Thyroid gland (tissue), 4 donors: Measurements from ENCODE around the gene C2CD3. TPM values are rescaled to one million over a fixed set of nuclear protein-coding genes. Genes with fewer than 3 reads are reported as not detected.

Source experiments
- DNase-seq, 2 donors: peaks; one replicate each; pipeline ENCODE4 v3.0.0-alpha.2; 2019
- H3K27ac ChIP-seq, 3 donors: fragments of 200-600 bp; sonication (generic); 1 replicate in 2 of 3; 2 replicates in 1 of 3; pipeline ENCODE4 v1.5.1; 2016 to 2019; ENCODE audit warnings: mild to moderate bottlenecking in 1 of 3, moderate library complexity in 1 of 3
- H3K27me3 ChIP-seq: fragments of 200-600 bp; sonication (generic); one replicate; pipeline ENCODE4 v1.5.1; 2019
- H3K36me3 ChIP-seq, 2 donors: fragments of 200-600 bp; sonication (generic); one replicate each; pipeline ENCODE4 v1.5.1; 2016 to 2019
- H3K4me1 ChIP-seq, 2 donors: fragments of 200-600 bp; sonication (generic); one replicate each; pipeline ENCODE4 v1.5.1; 2017 to 2019
- H3K4me3 ChIP-seq, 3 donors: fragments of 200-600 bp; sonication (generic); replicated peaks in 1 of 3; 1 replicate in 2 of 3; 2 replicates in 1 of 3; pipeline ENCODE4 v1.5.1; 2016; ENCODE audit warnings: mild to moderate bottlenecking in 1 of 3
- H3K9me3 ChIP-seq: fragments of 200-600 bp; sonication (generic); one replicate; pipeline ENCODE4 v1.5.1; 2017
- CTCF ChIP-seq, 6 experiments: fragments of 200-600 bp in 3 of 6; fragments of 450-650 bp in 3 of 6; sonication (generic) in 3 of 6; IDR thresholded peaks; one replicate each; pipeline ENCODE4 v1.5.1; 2016 to 2019; ENCODE audit warnings: antibody characterized with exemption in 6 of 6, mild to moderate bottlenecking in 2 of 6, inconsistent platforms in 1 of 6, moderate library complexity in 1 of 6
- POLR2A ChIP-seq, 2 donors: fragments of 450-650 bp; IDR thresholded peaks; one replicate each; pipeline ENCODE4 v1.6.1; 2017; ENCODE audit warnings: antibody characterized with exemption in 2 of 2, mild to moderate bottlenecking in 2 of 2, moderate library complexity in 1 of 2
- WGBS, 2 donors: methylation state at CpG; one replicate each; pipeline ENCODE4 v1.1.5; 2017; 5-methylcytosine and 5-hydroxymethylcytosine counted together
- intact Hi-C: fragments of 100-400 bp; cut with DNase I; formaldehyde crosslinking; loops from one replicate; pipeline ENCODE4 v1.15.1; 2023
- total RNA-seq, 4 donors: library from RNA; depleted of rRNA; stranded (reverse); fragments of >200 nt; gene quantifications; one replicate each; pipeline ENCODE4 v1.2.3, GENCODE V29; 2016

C2CD3 gene
- total RNA-seq, 4 donors from 2014 or later, result 37.8 to 85.8 (median 40.7) TPM

GRCh38 chr11:74004759-74005615 is 165.8 kb downstream of the C2CD3 start:
- Histone ChIP-seq H3K36me3 (peaks cover 7 to 8% of the 10 kb centered on the region in 2 donors), H3K27me3 (no peaks in the 10 kb centered on the region), H3K4me3 (no peak overlapping the region), H3K9me3 (no peaks in the 10 kb centered on the region), H3K27ac (no peak overlapping the region), H3K4me1 (peaks cover 0 to 26% of the 10 kb centered on the region in 2 donors)
- 70 to 72% methylated on average over 11 of the region's 11 CpGs for WGBS, 2 donors
- TF ChIP-seq CTCF (IDR thresholded peaks at IDR 0.05), result no peak
- no peak for TF ChIP-seq POLR2A (IDR thresholded peaks at IDR 0.05)
- DNase-seq, result peak; percentile 23 to 27
- intact Hi-C loops, result no loop called here

GRCh38 chr11:74004046-74004695 is 166.6 kb downstream of the C2CD3 start:
- Histone ChIP-seq H3K27ac (no peak overlapping the region), H3K9me3 (no peaks in the 10 kb centered on the region), H3K4me3 (no peak overlapping the region), H3K36me3 (peaks cover 7 to 8% of the 10 kb centered on the region in 2 donors), H3K27me3 (no peaks in the 10 kb centered on the region), H3K4me1 (peaks cover 0 to 19% of the 10 kb centered on the region in 2 donors)
- TF ChIP-seq CTCF (IDR thresholded peaks at IDR 0.05) (no peak), POLR2A (IDR thresholded peaks at IDR 0.05) (no peak)
- WGBS, 2 donors, result 88 to 89% methylated on average over 6 of the region's 6 CpGs
- intact Hi-C loops, result no loop called here
- DNase-seq, result no peak

GRCh38 chr11:74002832-74003231 is 168.0 kb downstream of the C2CD3 start:
- Histone ChIP-seq H3K27me3 (no peaks in the 10 kb centered on the region), H3K4me3 (no peak overlapping the region), H3K27ac (no peak overlapping the region), H3K36me3 (peaks cover 7 to 8% of the 10 kb centered on the region in 2 donors), H3K9me3 (no peaks in the 10 kb centered on the region), H3K4me1 (peaks cover 0 to 6% of the 10 kb centered on the region in 2 donors)
- TF ChIP-seq POLR2A (IDR thresholded peaks at IDR 0.05), result no peak
- TF ChIP-seq CTCF (IDR thresholded peaks at IDR 0.05), result no peak
- WGBS, 2 donors, result 97 to 98% methylated on average over 4 of the region's 4 CpGs
- DNase-seq, result no peak
- intact Hi-C loops, result no loop called here

- Histone ChIP-seq H3K4me1 (peaks cover 0 to 4% of the 10 kb centered on the region in 2 donors), H3K9me3 (no peaks in the 10 kb centered on the region), H3K27me3 (no peaks in the 10 kb centered on the region), H3K27ac (no peak overlapping the region), H3K4me3 (no peak overlapping the region), H3K36me3 (peaks cover 7 to 8% of the 10 kb centered on the region in 2 donors)
- no peak for TF ChIP-seq CTCF (IDR thresholded peaks at IDR 0.05)
- no peak for TF ChIP-seq POLR2A (IDR thresholded peaks at IDR 0.05)
- WGBS, 2 donors, result 85 to 91% methylated on average over 6 to 7 of the region's 7 CpGs
- DNase-seq, result no peak
- intact Hi-C loops, result no loop called here
Measured at GRCh38 chr11:74001822-74002286, 168.9 kb downstream of the C2CD3 start.
